ENCODE measurements around the gene CCT3.

GRCh38 chr1:156382561-156382960 is 44.5 kb upstream of the CCT3 start:
- TF ChIP-seq POLR2A (IDR thresholded peaks at IDR 0.05) (no peak), CTCF (IDR thresholded peaks at IDR 0.05) (no peak), POLR2AphosphoS5 (IDR thresholded peaks at IDR 0.05; ENCODE audit: insufficient read depth in 1 of 2, low read depth in 1 of 2) (no peak)

Measured in vagina (tissue), 2 donors.